ENCODE results near the gene SLIT3. TPM values are rescaled to one million over a fixed set of nuclear protein-coding genes. Genes with fewer than 3 reads are reported as not detected.

The SLIT3 gene
- total RNA-seq, 1 experiment from 2014 or later, result 0.10 TPM

DNA sequence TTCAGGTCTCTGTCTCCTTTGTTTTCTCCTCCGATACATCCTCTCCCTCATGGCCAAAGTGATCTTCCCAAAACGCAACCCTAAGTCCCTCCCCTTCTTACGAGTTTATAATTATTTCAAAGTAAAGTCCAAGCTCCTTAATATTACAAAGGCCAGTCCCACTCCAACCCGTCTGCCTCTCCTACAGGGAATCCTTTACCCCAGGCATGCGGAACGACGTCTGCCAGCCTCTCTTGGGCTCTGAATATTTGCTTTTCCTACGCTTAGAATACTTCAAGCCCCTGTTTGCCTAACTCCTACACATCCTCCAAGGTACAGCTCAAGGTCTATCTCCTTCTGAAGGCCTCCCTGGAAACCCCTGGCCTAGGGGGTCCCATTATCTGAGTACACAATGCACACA lies 246.4 kb downstream of the SLIT3 start:
- DNase-seq (ENCODE audit: low read depth, low spot score), result no peak
- CTCF ChIA-PET, result no interaction called here

More for the DNA sequence above, 246.4 kb downstream of the SLIT3 start:
- H2AFZ ChIP-seq (ENCODE audit: low read depth, low read length, poor library complexity, severe bottlenecking), result no peak overlapping the region
- H3K4me3 ChIP-seq (replicated peaks in 1 of 2; ENCODE audit: low read depth in 1 of 2, low read length in 2 of 2), result no peak overlapping the region
- no peaks in the 10 kb centered on the region for H3K9me3 ChIP-seq (ENCODE audit: control insufficient read depth in 1 of 2, insufficient read depth in 1 of 2, low read depth in 1 of 2, low read length in 2 of 2)
- H3K27ac ChIP-seq (ENCODE audit: low read depth, low read length), result no peak overlapping the region
- intact Hi-C loops (cut with micrococcal nuclease), result no loop called here
- no peaks in the 10 kb centered on the region for H4K20me1 ChIP-seq (ENCODE audit: insufficient read depth)
- no TSS peak for BruUV-seq (replicated peaks)
- no peaks in the 10 kb centered on the region for H3K79me2 ChIP-seq (ENCODE audit: insufficient read depth, low read length)
- no peaks in the 10 kb centered on the region for H3K9me2 ChIP-seq (ENCODE audit: insufficient read depth)
- ChIA-PET POLR2A (no interaction called here), RAD21 (ENCODE audit: low non-redundant PET in 1 of 2, low total read pairs in 2 of 2, uncharacterized antibody in 2 of 2, unreplicated experiment in 2 of 2) (no interaction called here)
- H3K4me1 ChIP-seq (ENCODE audit: control insufficient read depth in 1 of 2, insufficient read depth in 2 of 2, low read length in 2 of 2), result no peaks in the 10 kb centered on the region
- ATAC-seq, result no peak
- no peaks in the 10 kb centered on the region for H3K36me3 ChIP-seq (ENCODE audit: control insufficient read depth in 1 of 2, insufficient read depth in 2 of 2, low read length in 2 of 2)
- TF ChIP-seq RAD21 (IDR thresholded peaks at IDR 0.05; ENCODE audit: low read depth) (no peak), YY1 (IDR thresholded peaks at IDR 0.05; ENCODE audit: extremely low read depth, insufficient replicate concordance, low read depth, low read length) (no peak), SIN3A (IDR thresholded peaks at IDR 0.05; ENCODE audit: low read depth) (no peak), POLR2A (IDR thresholded peaks at IDR 0.05; ENCODE audit: borderline replicate concordance, extremely low read depth, insufficient read depth, insufficient read length) (no peak), EGR1 (IDR thresholded peaks at IDR 0.05; ENCODE audit: low read depth) (no peak), FOSL1 (IDR thresholded peaks at IDR 0.05; ENCODE audit: low read depth) (no peak), JUND (IDR thresholded peaks at IDR 0.05) (no peak), POLR2AphosphoS5 (IDR thresholded peaks at IDR 0.05; ENCODE audit: low read depth, low read length) (no peak), TCF7L2 (IDR thresholded peaks at IDR 0.05; ENCODE audit: borderline replicate concordance, extremely low read depth, insufficient read depth, insufficient read length) (no peak), CEBPB (IDR thresholded peaks at IDR 0.05; ENCODE audit: low read depth) (no peak)
- TF ChIP-seq, protein P1, sequence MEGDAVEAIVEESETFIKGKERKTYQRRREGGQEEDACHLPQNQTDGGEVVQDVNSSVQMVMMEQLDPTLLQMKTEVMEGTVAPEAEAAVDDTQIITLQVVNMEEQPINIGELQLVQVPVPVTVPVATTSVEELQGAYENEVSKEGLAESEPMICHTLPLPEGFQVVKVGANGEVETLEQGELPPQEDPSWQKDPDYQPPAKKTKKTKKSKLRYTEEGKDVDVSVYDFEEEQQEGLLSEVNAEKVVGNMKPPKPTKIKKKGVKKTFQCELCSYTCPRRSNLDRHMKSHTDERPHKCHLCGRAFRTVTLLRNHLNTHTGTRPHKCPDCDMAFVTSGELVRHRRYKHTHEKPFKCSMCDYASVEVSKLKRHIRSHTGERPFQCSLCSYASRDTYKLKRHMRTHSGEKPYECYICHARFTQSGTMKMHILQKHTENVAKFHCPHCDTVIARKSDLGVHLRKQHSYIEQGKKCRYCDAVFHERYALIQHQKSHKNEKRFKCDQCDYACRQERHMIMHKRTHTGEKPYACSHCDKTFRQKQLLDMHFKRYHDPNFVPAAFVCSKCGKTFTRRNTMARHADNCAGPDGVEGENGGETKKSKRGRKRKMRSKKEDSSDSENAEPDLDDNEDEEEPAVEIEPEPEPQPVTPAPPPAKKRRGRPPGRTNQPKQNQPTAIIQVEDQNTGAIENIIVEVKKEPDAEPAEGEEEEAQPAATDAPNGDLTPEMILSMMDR (IDR thresholded peaks at IDR 0.05 in 2 of 3, conservative IDR thresholded peaks at IDR 0.05 in 1 of 3; ENCODE audit: borderline replicate concordance in 1 of 3, insufficient read depth in 1 of 3, low read depth in 2 of 3, low read length in 2 of 3), result no peak
- TF ChIP-seq, protein P2, sequence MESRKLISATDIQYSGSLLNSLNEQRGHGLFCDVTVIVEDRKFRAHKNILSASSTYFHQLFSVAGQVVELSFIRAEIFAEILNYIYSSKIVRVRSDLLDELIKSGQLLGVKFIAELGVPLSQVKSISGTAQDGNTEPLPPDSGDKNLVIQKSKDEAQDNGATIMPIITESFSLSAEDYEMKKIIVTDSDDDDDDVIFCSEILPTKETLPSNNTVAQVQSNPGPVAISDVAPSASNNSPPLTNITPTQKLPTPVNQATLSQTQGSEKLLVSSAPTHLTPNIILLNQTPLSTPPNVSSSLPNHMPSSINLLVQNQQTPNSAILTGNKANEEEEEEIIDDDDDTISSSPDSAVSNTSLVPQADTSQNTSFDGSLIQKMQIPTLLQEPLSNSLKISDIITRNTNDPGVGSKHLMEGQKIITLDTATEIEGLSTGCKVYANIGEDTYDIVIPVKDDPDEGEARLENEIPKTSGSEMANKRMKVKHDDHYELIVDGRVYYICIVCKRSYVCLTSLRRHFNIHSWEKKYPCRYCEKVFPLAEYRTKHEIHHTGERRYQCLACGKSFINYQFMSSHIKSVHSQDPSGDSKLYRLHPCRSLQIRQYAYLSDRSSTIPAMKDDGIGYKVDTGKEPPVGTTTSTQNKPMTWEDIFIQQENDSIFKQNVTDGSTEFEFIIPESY (IDR thresholded peaks at IDR 0.05; ENCODE audit: extremely low read depth, insufficient replicate concordance, low read length), result no peak
- TF ChIP-seq, protein P3, sequence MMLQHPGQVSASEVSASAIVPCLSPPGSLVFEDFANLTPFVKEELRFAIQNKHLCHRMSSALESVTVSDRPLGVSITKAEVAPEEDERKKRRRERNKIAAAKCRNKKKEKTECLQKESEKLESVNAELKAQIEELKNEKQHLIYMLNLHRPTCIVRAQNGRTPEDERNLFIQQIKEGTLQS (IDR thresholded peaks at IDR 0.05), result no peak
- no peak overlapping the region for H3K9ac ChIP-seq (ENCODE audit: low read length)
- no peak overlapping the region for H3K4me2 ChIP-seq (ENCODE audit: low read length)
- peaks cover 51% of the 10 kb centered on the region for H3K27me3 ChIP-seq (ENCODE audit: insufficient read depth, low read length)

All from HCT116 (cell line).